DOHH2 (cell line): ENCODE measurements around the gene SPTBN4.
"Not testable (repeated sequence)": the region's sequence is repeated elsewhere in the genome, so short reads cannot be mapped to it uniquely, and the experiment has no call there.

Source experiments
- H3F3A ChIP-seq: fragments of 200-600 bp; sonication (generic), shearing (Covaris generic); 2 replicates; pipeline ENCODE4 v1.6.0; 2016; ENCODE audit warnings: antibody characterized with exemption, mild to moderate bottlenecking; ENCODE audit not compliant: control insufficient read depth, insufficient read depth
- H3K27ac ChIP-seq: fragments of 200-600 bp; sonication (generic); 2 replicates; pipeline ENCODE4 v1.5.1; 2014; ENCODE audit warnings: low read depth, mild to moderate bottlenecking, low read length, moderate library complexity
- H3K27me3 ChIP-seq: fragments of 200-600 bp; sonication (generic); 2 replicates; pipeline ENCODE4 v1.6.1; 2014; ENCODE audit warnings: mild to moderate bottlenecking, low read length, mixed read lengths; ENCODE audit not compliant: control insufficient read depth
- H3K36me3 ChIP-seq: fragments of 200-600 bp; sonication (generic); 2 replicates; pipeline ENCODE4 v1.6.1; 2014; ENCODE audit warnings: mild to moderate bottlenecking, low read length, moderate library complexity, mixed read lengths; ENCODE audit not compliant: control insufficient read depth
- H3K4me1 ChIP-seq: fragments of 200-600 bp; sonication (generic); 2 replicates; pipeline ENCODE4 v1.6.1; 2014; ENCODE audit warnings: mild to moderate bottlenecking, low read length, mixed read lengths; ENCODE audit not compliant: control insufficient read depth
- H3K4me2 ChIP-seq: fragments of 200-600 bp; sonication (generic); 2 replicates; pipeline ENCODE4 v1.6.0; 2014; ENCODE audit warnings: mild to moderate bottlenecking, low read length, moderate library complexity
- H3K4me3 ChIP-seq: fragments of 200-600 bp; sonication (generic); 2 replicates; pipeline ENCODE4 v1.5.1; 2014; ENCODE audit warnings: mild to moderate bottlenecking, low read length, mixed read lengths
- H3K79me2 ChIP-seq: fragments of 200-600 bp; sonication (generic); 2 replicates; pipeline ENCODE4 v1.6.1; 2014; ENCODE audit warnings: mild to moderate bottlenecking, low read length, mixed read lengths; ENCODE audit not compliant: control insufficient read depth
- H3K9me2 ChIP-seq: fragments of 200-600 bp; sonication (generic); replicated peaks from 2 replicates; pipeline ENCODE4 v1.6.1; 2014; ENCODE audit warnings: mild to moderate bottlenecking, low read length, mixed read lengths; ENCODE audit not compliant: control insufficient read depth
- H3K9me3 ChIP-seq: fragments of 200-600 bp; sonication (generic); 2 replicates; pipeline ENCODE4 v1.6.1; 2014; ENCODE audit warnings: antibody characterized with exemption, low read length, mixed read lengths; ENCODE audit not compliant: control insufficient read depth, insufficient read depth
- H4K20me1 ChIP-seq: fragments of 200-600 bp; sonication (generic); 2 replicates; pipeline ENCODE4 v1.6.0; 2014; ENCODE audit warnings: low read depth, mild to moderate bottlenecking, antibody characterized with exemption, low read length, moderate library complexity; ENCODE audit not compliant: control insufficient read depth, insufficient read depth
- EZH2phosphoT487 ChIP-seq: fragments of 200-600 bp; sonication (generic); IDR thresholded peaks from 2 replicates; pipeline ENCODE4 v1.6.1; 2017; ENCODE audit warnings: borderline replicate concordance, mild to moderate bottlenecking, antibody characterized with exemption, low read length, moderate library complexity, mixed read lengths
- TF ChIP-seq, protein P1 (sequence below): fragments of 200-600 bp; sonication (generic); IDR thresholded peaks from one replicate; pipeline ENCODE4 v1.5.1; 2014; ENCODE audit warnings: antibody characterized with exemption, mild to moderate bottlenecking, low read depth, low read length; ENCODE audit not compliant: poor library complexity, severe bottlenecking

Gene SPTBN4

DNA sequence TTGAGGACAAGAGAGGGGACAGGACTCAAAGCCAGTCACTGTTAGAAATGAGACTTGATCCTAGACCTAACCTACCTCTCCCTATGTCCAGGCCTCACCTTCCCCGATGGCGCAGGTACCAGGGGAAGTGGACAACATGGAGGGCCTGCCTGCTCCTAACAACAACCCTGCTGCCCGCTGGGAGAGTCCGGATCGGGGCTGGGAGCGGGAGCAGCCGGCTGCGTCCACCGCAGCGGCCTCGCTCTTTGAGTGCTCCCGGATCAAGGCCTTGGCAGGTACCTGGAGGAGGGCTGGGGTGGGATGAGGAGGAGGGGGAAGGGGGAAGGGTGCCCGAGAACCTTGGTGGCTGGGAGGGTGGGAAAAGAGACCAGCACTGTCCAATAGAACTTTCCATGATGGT, 5.7 kb downstream of the SPTBN4 start:
- Histone ChIP-seq H3K4me3 (no peak overlapping the region), H3K36me3 (no peaks in the 10 kb centered on the region), H3K9me2 (no peaks in the 10 kb centered on the region), H3K79me2 (no peaks in the 10 kb centered on the region), H3K27ac (no peak overlapping the region), H3K27me3 (peaks cover 2% of the 10 kb centered on the region; the same call in 1 of the 2 replicates), H3K9me3 (no peaks in the 10 kb centered on the region), H3K4me1 (no peaks in the 10 kb centered on the region), H4K20me1 (no peaks in the 10 kb centered on the region), H3K4me2 (no peak overlapping the region), H3F3A (no peaks in the 10 kb centered on the region)
- TF ChIP-seq, protein P1, sequence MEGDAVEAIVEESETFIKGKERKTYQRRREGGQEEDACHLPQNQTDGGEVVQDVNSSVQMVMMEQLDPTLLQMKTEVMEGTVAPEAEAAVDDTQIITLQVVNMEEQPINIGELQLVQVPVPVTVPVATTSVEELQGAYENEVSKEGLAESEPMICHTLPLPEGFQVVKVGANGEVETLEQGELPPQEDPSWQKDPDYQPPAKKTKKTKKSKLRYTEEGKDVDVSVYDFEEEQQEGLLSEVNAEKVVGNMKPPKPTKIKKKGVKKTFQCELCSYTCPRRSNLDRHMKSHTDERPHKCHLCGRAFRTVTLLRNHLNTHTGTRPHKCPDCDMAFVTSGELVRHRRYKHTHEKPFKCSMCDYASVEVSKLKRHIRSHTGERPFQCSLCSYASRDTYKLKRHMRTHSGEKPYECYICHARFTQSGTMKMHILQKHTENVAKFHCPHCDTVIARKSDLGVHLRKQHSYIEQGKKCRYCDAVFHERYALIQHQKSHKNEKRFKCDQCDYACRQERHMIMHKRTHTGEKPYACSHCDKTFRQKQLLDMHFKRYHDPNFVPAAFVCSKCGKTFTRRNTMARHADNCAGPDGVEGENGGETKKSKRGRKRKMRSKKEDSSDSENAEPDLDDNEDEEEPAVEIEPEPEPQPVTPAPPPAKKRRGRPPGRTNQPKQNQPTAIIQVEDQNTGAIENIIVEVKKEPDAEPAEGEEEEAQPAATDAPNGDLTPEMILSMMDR: no peak
- TF ChIP-seq EZH2phosphoT487: no peak

DNA sequence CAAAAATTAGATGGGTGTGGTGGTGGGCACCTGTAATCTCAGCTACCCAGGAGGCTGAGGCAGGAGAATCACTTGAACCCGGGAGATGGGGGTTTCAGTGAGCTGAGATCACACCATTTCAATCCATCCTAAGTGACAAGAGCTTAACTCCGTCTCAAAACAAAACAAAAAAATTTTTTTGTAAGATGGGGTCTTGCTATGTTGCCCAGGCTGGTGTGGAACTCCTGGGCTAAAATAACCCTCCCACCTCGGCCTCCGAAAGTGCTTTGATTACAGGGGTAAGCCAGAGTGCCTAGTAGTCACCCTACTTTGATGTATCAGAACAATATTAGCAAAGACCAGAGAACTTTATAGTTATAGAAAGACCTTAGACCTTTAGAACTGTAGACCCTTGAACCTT, 7.9 kb downstream of the SPTBN4 start:
- no peak overlapping the region for H3K4me2 ChIP-seq
- H3K9me2 ChIP-seq: no peaks in the 10 kb centered on the region
- TF ChIP-seq, protein P1: no peak
- TF ChIP-seq EZH2phosphoT487: no peak
- no peaks in the 10 kb centered on the region for H3K36me3 ChIP-seq
- H3K9me3 ChIP-seq: no peaks in the 10 kb centered on the region
- H3F3A ChIP-seq: no peaks in the 10 kb centered on the region
- no peaks in the 10 kb centered on the region for H3K4me1 ChIP-seq
- H4K20me1 ChIP-seq: no peaks in the 10 kb centered on the region
- H3K4me3 ChIP-seq: no peak overlapping the region
- H3K27ac ChIP-seq: no peak overlapping the region
- no peaks in the 10 kb centered on the region for H3K27me3 ChIP-seq
- no peaks in the 10 kb centered on the region for H3K79me2 ChIP-seq

DNA sequence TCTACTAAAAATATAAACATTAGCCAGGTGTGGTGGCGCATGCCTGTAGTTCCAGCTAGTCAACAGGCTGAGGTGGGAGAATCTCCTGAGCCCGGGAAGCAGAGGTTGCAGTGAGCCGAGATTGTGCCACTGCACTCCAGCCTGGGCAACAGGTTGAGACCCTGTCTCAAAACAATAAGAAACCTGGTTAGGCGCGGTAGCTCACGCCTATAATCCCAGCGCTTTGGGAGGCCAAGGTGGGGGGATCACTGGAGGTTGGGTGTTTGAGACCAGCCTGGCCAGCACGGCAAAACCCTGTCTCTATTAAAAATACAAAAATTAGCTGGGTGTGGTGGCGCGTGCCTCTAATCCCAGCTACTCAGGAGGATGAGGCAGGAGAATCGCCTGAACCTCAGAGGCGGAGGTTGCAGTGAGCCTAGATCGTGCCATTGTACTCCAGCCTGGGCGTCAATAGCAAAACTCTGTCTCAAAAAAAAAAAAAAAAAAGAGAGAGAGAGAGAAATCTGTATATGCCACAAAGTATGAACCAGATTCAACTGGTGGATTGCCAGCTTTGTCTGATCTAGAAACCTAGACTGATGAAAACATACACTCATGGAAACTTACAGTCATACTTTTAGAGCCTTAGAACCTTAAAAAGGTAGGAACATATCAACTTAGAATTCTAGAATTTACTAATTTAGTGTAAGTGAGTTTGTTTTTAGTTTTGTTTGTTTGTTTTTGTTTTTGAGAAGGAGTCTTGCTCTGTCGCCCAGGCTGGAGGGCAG, 9.3 kb downstream of the SPTBN4 start:
- H3K79me2 ChIP-seq, H3K4me1 ChIP-seq, H3K4me3 ChIP-seq, H3K9me2 ChIP-seq, H3K27ac ChIP-seq, H4K20me1 ChIP-seq, H3K9me3 ChIP-seq, H3K36me3 ChIP-seq, H3K4me2 ChIP-seq, H3K27me3 ChIP-seq, H3F3A ChIP-seq: not testable (repeated sequence)

DNA sequence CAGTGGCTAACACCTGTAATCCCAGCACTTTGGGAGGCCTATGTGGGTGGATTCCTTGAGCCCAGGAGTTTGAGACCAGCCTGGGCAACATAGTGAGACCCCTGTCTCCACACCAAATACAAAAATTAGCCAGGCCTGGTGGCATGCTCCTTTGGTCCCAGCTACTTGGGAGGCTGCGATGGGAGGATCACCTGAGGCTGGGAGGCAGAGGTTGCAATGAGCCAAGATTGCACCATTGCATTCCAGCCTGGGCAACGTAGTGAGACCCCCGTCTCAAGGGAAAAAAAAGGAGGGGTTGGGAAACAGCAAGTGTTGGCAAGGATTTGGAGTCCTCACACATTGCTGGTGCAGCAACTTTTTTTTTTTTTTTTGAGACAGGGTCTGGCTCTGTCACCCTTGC, 19.2 kb downstream of the SPTBN4 start:
- Histone ChIP-seq H3K4me2 (no peak overlapping the region), H3K27me3 (no peaks in the 10 kb centered on the region), H3K4me3 (no peak overlapping the region), H3K9me2 (no peaks in the 10 kb centered on the region), H3K9me3 (no peaks in the 10 kb centered on the region), H3K79me2 (no peaks in the 10 kb centered on the region), H3K4me1 (no peaks in the 10 kb centered on the region), H3F3A (no peaks in the 10 kb centered on the region), H3K27ac (no peak overlapping the region), H3K36me3 (no peaks in the 10 kb centered on the region), H4K20me1 (no peaks in the 10 kb centered on the region)
- TF ChIP-seq, protein P1: no peak
- TF ChIP-seq EZH2phosphoT487: no peak
